ENCODE measurements around the gene COL17A1.

COL17A1 gene

GRCh38 chr10:104077663-104078151 is 8.0 kb downstream of the COL17A1 start:
- H3K27ac Mint-ChIP-seq: no peak overlapping the region
- H3K27me3 Mint-ChIP-seq: no peaks in the 10 kb centered on the region
- peaks cover 8% of the 10 kb centered on the region for H3K4me1 Mint-ChIP-seq (ENCODE audit: low read depth)
- H3K9me3 Mint-ChIP-seq: no peaks in the 10 kb centered on the region
- no peaks in the 10 kb centered on the region for H3K36me3 Mint-ChIP-seq (ENCODE audit: low read depth)
- no peak for DNase-seq
- H3K4me3 Mint-ChIP-seq: no peak overlapping the region

GRCh38 chr10:104077247-104077646 is 8.4 kb downstream of the COL17A1 start:
- peaks cover 8% of the 10 kb centered on the region for H3K4me1 Mint-ChIP-seq (ENCODE audit: low read depth)
- DNase-seq: no peak
- no peaks in the 10 kb centered on the region for H3K36me3 Mint-ChIP-seq (ENCODE audit: low read depth)
- H3K27ac Mint-ChIP-seq: no peak overlapping the region
- no peaks in the 10 kb centered on the region for H3K27me3 Mint-ChIP-seq
- H3K9me3 Mint-ChIP-seq: no peaks in the 10 kb centered on the region
- H3K4me3 Mint-ChIP-seq: no peak overlapping the region

- no peaks in the 10 kb centered on the region for H3K27me3 Mint-ChIP-seq
- H3K27ac Mint-ChIP-seq: no peak overlapping the region
- peaks cover 8% of the 10 kb centered on the region for H3K4me1 Mint-ChIP-seq (ENCODE audit: low read depth)
- no peaks in the 10 kb centered on the region for H3K9me3 Mint-ChIP-seq
- no peaks in the 10 kb centered on the region for H3K36me3 Mint-ChIP-seq (ENCODE audit: low read depth)
- no peak overlapping the region for H3K4me3 Mint-ChIP-seq
- no peak for DNase-seq
Observed at GRCh38 chr10:104076743-104077160, 8.9 kb downstream of the COL17A1 start.

GRCh38 chr10:104074505-104074904 is 11.2 kb downstream of the COL17A1 start:
- H3K27ac Mint-ChIP-seq: no peak overlapping the region
- H3K27me3 Mint-ChIP-seq: no peaks in the 10 kb centered on the region
- DNase-seq: no peak
- H3K4me1 Mint-ChIP-seq (ENCODE audit: low read depth): peaks cover 4% of the 10 kb centered on the region
- no peaks in the 10 kb centered on the region for H3K9me3 Mint-ChIP-seq
- no peaks in the 10 kb centered on the region for H3K36me3 Mint-ChIP-seq (ENCODE audit: low read depth)
- no peak overlapping the region for H3K4me3 Mint-ChIP-seq

GRCh38 chr10:104072786-104073185 is 12.9 kb downstream of the COL17A1 start:
- Mint-ChIP-seq H3K4me1 (ENCODE audit: low read depth) (peaks cover 4% of the 10 kb centered on the region), H3K36me3 (ENCODE audit: low read depth) (no peaks in the 10 kb centered on the region), H3K4me3 (no peak overlapping the region), H3K27ac (no peak overlapping the region), H3K9me3 (no peaks in the 10 kb centered on the region), H3K27me3 (no peaks in the 10 kb centered on the region)
- no peak for DNase-seq

- Mint-ChIP-seq H3K27me3 (no peaks in the 10 kb centered on the region), H3K4me1 (ENCODE audit: low read depth) (peaks cover 4% of the 10 kb centered on the region), H3K27ac (no peak overlapping the region)
Observed at GRCh38 chr10:104069613-104070012, 16.1 kb downstream of the COL17A1 start.

GRCh38 chr10:104067525-104067924 is 18.2 kb downstream of the COL17A1 start:
- H3K4me1 Mint-ChIP-seq (ENCODE audit: low read depth): no peaks in the 10 kb centered on the region
- H3K4me3 Mint-ChIP-seq: no peak overlapping the region
- no peak overlapping the region for H3K27ac Mint-ChIP-seq
- no peak for DNase-seq
- no peaks in the 10 kb centered on the region for H3K27me3 Mint-ChIP-seq
- no peaks in the 10 kb centered on the region for H3K36me3 Mint-ChIP-seq (ENCODE audit: low read depth)
- H3K9me3 Mint-ChIP-seq: no peaks in the 10 kb centered on the region

More at GRCh38 chr10:104069613-104070012, 16.1 kb downstream of the COL17A1 start:
- no peak overlapping the region for H3K4me3 Mint-ChIP-seq
- no peak for DNase-seq
- H3K36me3 Mint-ChIP-seq (ENCODE audit: low read depth): no peaks in the 10 kb centered on the region
- H3K9me3 Mint-ChIP-seq: no peaks in the 10 kb centered on the region

GRCh38 chr10:104066945-104067344 is 18.7 kb downstream of the COL17A1 start:
- H3K27me3 Mint-ChIP-seq: no peaks in the 10 kb centered on the region
- no peaks in the 10 kb centered on the region for H3K9me3 Mint-ChIP-seq
- no peaks in the 10 kb centered on the region for H3K4me1 Mint-ChIP-seq (ENCODE audit: low read depth)
- H3K4me3 Mint-ChIP-seq: no peak overlapping the region
- H3K36me3 Mint-ChIP-seq (ENCODE audit: low read depth): no peaks in the 10 kb centered on the region
- no peak overlapping the region for H3K27ac Mint-ChIP-seq
- DNase-seq: no peak

GRCh38 chr10:104065748-104066147 is 19.9 kb downstream of the COL17A1 start:
- Mint-ChIP-seq H3K27ac (no peak overlapping the region), H3K4me1 (ENCODE audit: low read depth) (no peaks in the 10 kb centered on the region), H3K27me3 (no peaks in the 10 kb centered on the region), H3K9me3 (no peaks in the 10 kb centered on the region), H3K36me3 (ENCODE audit: low read depth) (no peaks in the 10 kb centered on the region), H3K4me3 (no peak overlapping the region)
- no peak for DNase-seq

- Mint-ChIP-seq H3K36me3 (ENCODE audit: low read depth) (no peaks in the 10 kb centered on the region), H3K27me3 (no peaks in the 10 kb centered on the region), H3K4me1 (ENCODE audit: low read depth) (no peaks in the 10 kb centered on the region), H3K4me3 (no peak overlapping the region), H3K9me3 (no peaks in the 10 kb centered on the region), H3K27ac (no peak overlapping the region)
- DNase-seq: no peak
Observed at GRCh38 chr10:104061196-104061595, 24.5 kb downstream of the COL17A1 start.

- Mint-ChIP-seq H3K4me3 (no peak overlapping the region), H3K4me1 (ENCODE audit: low read depth) (no peaks in the 10 kb centered on the region), H3K9me3 (no peaks in the 10 kb centered on the region), H3K36me3 (ENCODE audit: low read depth) (no peaks in the 10 kb centered on the region), H3K27ac (no peak overlapping the region), H3K27me3 (no peaks in the 10 kb centered on the region)
- DNase-seq: no peak
Observed at GRCh38 chr10:104059364-104059763, 26.3 kb downstream of the COL17A1 start.

GRCh38 chr10:104057717-104058116 is 28.0 kb downstream of the COL17A1 start:
- Mint-ChIP-seq H3K4me1 (ENCODE audit: low read depth) (no peaks in the 10 kb centered on the region), H3K4me3 (no peak overlapping the region), H3K27me3 (no peaks in the 10 kb centered on the region), H3K36me3 (ENCODE audit: low read depth) (no peaks in the 10 kb centered on the region), H3K9me3 (no peaks in the 10 kb centered on the region), H3K27ac (no peak overlapping the region)
- no peak for DNase-seq

- Mint-ChIP-seq H3K36me3 (ENCODE audit: low read depth) (no peaks in the 10 kb centered on the region), H3K4me3 (no peak overlapping the region), H3K27me3 (no peaks in the 10 kb centered on the region), H3K4me1 (ENCODE audit: low read depth) (no peaks in the 10 kb centered on the region), H3K27ac (no peak overlapping the region), H3K9me3 (no peaks in the 10 kb centered on the region)
- no peak for DNase-seq
Observed at GRCh38 chr10:104056619-104057273, 28.9 kb downstream of the COL17A1 start.

GRCh38 chr10:104054430-104054829 is 31.2 kb downstream of the COL17A1 start:
- Mint-ChIP-seq H3K4me1 (ENCODE audit: low read depth) (peaks cover 3% of the 10 kb centered on the region), H3K27me3 (no peaks in the 10 kb centered on the region), H3K27ac (no peak overlapping the region), H3K36me3 (ENCODE audit: low read depth) (no peaks in the 10 kb centered on the region), H3K9me3 (no peaks in the 10 kb centered on the region), H3K4me3 (no peak overlapping the region)
- no peak for DNase-seq

- no peaks in the 10 kb centered on the region for H3K27me3 Mint-ChIP-seq
- no peak overlapping the region for H3K4me3 Mint-ChIP-seq
- peaks cover 5% of the 10 kb centered on the region for H3K4me1 Mint-ChIP-seq (ENCODE audit: low read depth)
Observed at GRCh38 chr10:104053201-104053600, 32.5 kb downstream of the COL17A1 start.

GRCh38 chr10:104052431-104052830 is 33.2 kb downstream of the COL17A1 start:
- H3K27me3 Mint-ChIP-seq: no peaks in the 10 kb centered on the region
- H3K4me3 Mint-ChIP-seq: no peak overlapping the region
- no peaks in the 10 kb centered on the region for H3K9me3 Mint-ChIP-seq
- no peak for DNase-seq
- no peak overlapping the region for H3K27ac Mint-ChIP-seq
- H3K4me1 Mint-ChIP-seq (ENCODE audit: low read depth): peaks cover 5% of the 10 kb centered on the region
- H3K36me3 Mint-ChIP-seq (ENCODE audit: low read depth): no peaks in the 10 kb centered on the region

More at GRCh38 chr10:104053201-104053600, 32.5 kb downstream of the COL17A1 start:
- Mint-ChIP-seq H3K9me3 (no peaks in the 10 kb centered on the region), H3K27ac (no peak overlapping the region), H3K36me3 (ENCODE audit: low read depth) (no peaks in the 10 kb centered on the region)
- no peak for DNase-seq

Measured in activated T-cell treated with anti-CD3 and anti-CD28 coated beads, Interleukin-2, amount 50 U/mL, for 24 hours (primary cell).